Activated T-cell treated with anti-CD3 and anti-CD28 coated beads for 48 hours (primary cell): ENCODE data around the gene OTULINL.

Experiments
- DNase-seq: peaks from one replicate; pipeline ENCODE4 v3.0.0-alpha.2; 2020; ENCODE audit warnings: low read depth

Gene OTULINL

DNA sequence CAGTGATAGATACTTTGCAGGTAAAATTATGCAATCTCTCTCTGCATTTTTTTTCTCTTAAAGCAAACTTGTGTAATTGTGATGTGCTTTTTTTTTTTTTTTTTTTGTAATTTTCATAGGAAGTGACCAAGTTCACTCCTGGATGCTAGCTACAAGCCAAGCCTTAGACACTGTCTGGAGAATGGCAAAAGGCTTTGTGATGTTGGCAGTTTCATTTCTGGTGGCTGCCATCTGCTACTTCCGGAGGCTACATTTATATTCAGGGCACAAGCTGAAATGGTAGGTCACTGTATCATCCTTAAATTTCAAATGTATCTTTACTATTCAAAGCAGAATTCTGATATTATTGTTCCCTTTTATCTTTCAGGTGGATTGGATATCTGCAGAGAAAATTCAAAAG lies 19.3 kb downstream of the OTULINL start:
- no peak for DNase-seq

DNA sequence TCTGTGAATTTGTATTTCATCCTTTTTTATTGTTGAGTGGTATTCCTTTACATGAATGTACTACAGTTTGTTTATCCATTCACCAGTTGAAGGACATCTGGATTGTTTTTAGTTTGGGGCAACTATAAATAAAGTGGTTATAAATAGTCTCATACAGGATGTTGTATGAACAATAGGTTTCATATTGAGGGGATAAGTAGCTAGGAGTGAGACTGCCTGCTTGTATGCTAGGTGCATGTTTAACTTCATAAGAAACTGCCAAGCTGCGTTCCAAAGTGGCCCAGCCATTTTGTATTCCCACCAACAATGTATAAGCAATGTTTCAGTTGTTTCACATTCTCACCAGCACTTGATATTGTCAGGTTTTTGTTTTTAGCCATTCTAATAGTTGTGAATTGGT lies 21.5 kb downstream of the OTULINL start:
- DNase-seq: no peak

- DNase-seq: no peak
Observed at GRCh38 chr5:14607104-14607503, 25.5 kb downstream of the OTULINL start.

- DNase-seq: no peak
Observed at GRCh38 chr5:14608169-14608568, 26.6 kb downstream of the OTULINL start.

- no peak for DNase-seq
Observed at GRCh38 chr5:14611737-14612136, 30.1 kb downstream of the OTULINL start.

- no peak for DNase-seq
Observed at GRCh38 chr5:14614490-14614889, 32.9 kb downstream of the OTULINL start.

- DNase-seq: no peak
Observed at GRCh38 chr5:14615365-14615764, 33.8 kb downstream of the OTULINL start.

DNA sequence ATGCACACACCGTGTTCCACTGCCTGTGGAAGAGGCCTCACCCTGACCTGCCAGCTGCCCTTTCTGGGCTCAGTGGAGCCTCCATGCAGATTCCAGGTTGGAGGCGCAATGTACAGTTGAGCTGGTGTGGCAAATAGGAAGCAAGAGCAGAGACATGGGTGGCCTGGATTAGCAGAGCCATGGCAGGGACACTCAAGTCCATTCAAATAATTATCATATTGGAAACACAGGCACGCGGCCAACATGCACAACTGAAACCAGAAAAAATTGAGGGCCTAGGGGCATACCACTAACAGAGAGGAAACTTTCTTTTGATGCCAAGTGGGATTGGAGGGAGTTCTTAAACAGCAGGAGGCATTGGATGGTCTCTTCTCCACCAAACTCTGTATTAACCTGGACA lies 35.8 kb downstream of the OTULINL start:
- no peak for DNase-seq

DNA sequence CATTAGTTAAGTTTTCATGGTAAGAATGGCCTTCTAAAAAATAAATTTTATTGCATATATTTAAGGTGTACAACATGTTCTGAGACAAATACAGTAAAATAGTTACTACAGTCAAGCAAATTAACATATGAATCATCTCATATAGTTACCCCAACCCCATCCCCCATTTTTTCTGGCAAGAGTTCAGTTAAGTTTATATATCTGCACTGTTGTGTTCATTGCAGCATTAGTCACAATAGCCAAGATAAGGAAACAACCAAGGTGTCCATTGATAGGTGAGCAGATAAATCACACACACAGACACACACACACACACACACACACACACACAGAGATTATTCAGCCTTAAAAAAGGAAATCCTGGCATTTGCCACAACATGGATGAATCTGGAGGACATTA lies 45.7 kb downstream of the OTULINL start:
- DNase-seq: no peak

DNA sequence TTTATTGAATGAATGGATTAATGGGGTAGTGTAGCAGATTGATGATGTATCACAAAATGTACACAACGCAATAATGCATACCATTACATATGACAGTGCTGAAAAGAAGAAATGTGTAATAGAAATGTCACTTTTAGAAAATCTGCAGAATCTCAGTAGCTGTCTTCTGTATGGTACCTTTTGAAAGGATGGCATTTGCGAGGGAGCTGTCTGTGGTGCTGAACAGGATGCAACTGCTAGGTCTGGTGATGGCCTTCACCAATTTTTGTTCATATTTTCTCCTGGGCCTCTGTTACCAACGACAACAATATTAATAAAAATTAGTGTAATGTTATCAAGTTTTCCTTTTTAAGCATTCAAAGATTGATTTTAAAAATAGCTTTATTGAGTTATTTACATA lies 46.8 kb downstream of the OTULINL start:
- peak; percentile 21 for DNase-seq

GRCh38 chr5:14630671-14631070 lies 49.1 kb downstream of the OTULINL start:
- DNase-seq: no peak

GRCh38 chr5:14635656-14636055 lies 54.1 kb downstream of the OTULINL start:
- no peak for DNase-seq

DNA sequence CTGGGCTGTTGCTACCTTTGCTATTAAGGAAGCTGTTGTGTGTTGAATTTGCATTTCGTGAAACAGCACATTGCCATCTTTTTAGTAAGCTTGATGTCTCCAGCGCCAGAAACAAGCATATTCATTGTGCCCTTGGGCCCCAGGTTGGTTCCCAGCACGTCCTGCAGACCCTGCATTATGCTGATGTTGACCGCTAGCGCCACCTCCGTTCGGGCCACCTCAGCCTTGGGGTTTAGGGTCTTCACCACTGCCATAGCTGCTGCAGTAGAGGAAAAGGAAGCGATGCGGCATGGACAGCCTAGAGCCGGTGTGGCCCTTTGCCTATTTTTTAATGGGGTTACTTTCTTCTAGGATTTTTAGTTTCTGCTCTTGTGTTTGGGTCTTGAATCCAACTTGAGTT lies 59.2 kb downstream of the OTULINL start:
- no peak for DNase-seq

- no peak for DNase-seq
Observed at GRCh38 chr5:14644623-14645237, 63.1 kb downstream of the OTULINL start.

GRCh38 chr5:14650052-14650451 lies 68.5 kb downstream of the OTULINL start:
- DNase-seq: no peak

GRCh38 chr5:14655146-14655741 lies 73.7 kb downstream of the OTULINL start:
- DNase-seq: no peak

- DNase-seq: no peak
Observed at GRCh38 chr5:14656898-14657297, 75.3 kb downstream of the OTULINL start.

DNA sequence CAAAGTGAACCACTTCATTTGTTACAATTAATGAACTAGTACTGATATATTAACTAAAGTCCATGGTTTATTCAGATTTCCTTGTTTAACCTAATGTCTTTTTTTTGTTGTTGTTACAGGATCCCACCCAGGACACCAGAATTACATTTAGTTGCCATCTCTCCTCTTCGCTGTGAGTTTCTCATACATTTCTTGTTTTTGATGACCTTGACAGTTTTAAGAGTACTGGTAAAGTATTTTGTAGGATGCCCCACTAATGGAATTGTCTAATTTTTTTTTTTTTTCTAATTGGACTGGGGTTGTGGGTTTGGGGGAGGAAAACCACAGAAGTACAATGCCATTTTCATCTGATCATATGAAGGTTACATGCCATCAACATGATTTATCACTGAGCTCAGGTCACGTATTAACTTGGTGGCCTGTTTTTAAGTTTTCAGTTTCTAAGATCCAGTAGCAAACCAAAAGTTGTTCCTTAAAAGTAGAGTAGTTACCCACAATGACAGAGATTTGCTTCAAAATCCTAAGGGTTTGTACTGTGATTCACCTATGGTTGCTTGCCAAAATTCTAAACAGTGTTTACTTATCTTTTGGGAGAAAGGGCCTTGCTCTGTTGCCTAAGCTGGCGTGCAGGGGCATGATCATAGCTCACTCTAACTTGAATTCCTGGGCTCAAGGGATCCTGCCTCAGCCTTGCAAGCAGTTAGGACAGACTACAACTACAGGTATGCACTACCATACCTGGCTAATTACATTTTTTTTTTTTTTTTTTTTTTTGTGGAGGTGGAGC lies 78.4 kb downstream of the OTULINL start:
- no peak for DNase-seq

DNA sequence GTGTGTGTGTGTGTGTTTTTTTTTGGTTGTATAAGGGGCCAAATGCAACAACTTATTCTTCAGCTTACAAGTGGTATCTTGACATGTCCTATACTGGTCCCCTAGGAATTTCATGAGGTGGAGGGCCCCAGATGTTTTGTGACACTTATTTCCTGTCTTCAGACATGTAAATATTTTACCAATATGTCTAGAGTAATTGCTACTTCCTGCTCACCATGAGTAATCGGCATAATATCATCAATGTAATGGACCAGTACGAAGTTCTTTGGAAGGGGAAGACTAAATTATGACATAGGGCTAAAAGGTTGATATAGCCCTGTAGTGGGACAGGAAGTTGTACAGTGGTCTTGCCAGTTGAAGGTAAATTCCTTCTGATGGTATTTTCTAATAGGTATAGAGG lies 79.2 kb downstream of the OTULINL start:
- DNase-seq: no peak
